Natural killer cell treated with Interleukin-12 subunit alpha and Interleukin-12 subunit beta and Interleukin-15 and Interleukin-18, amount 100 ng/mL, for 72 hours (primary cell): Measurements from ENCODE around the gene GRIK5. TPM values are rescaled to one million over a fixed set of nuclear protein-coding genes. Genes with fewer than 3 reads are reported as not detected.

ENCODE experiments used
- ATAC-seq, 2 donors: fragments of 150-1000 bp; cut with Tn5 transposase in 1 of 2; sonication (Bioruptor Pico), chemical (Tn5 transposase) in 1 of 2; 2 replicates each; pipeline ENCODE4 v1.10.0; 2021
- DNase-seq: peaks from one replicate; pipeline ENCODE4 v3.0.0; 2022; ENCODE audit warnings: low spot score
- H3K27ac Mint-ChIP-seq, 2 donors: 1 replicate in 1 of 2; 2 replicates in 1 of 2; pipeline ENCODE4 v1.8.0; 2022; ENCODE audit warnings: mixed read lengths in 2 of 2, mild to moderate bottlenecking in 1 of 2, moderate library complexity in 1 of 2
- H3K27me3 Mint-ChIP-seq, 2 donors: 1 replicate in 1 of 2; 2 replicates in 1 of 2; pipeline ENCODE4 v1.8.0; 2022; ENCODE audit warnings: mixed read lengths in 2 of 2
- H3K36me3 Mint-ChIP-seq: one replicate; pipeline ENCODE4 v1.8.0; 2022; ENCODE audit warnings: mixed read lengths
- H3K4me1 Mint-ChIP-seq, 2 donors: 1 replicate in 1 of 2; 2 replicates in 1 of 2; pipeline ENCODE4 v1.8.0; 2022; ENCODE audit warnings: low read depth in 2 of 2, mixed read lengths in 2 of 2, mild to moderate bottlenecking in 1 of 2
- H3K4me3 Mint-ChIP-seq: one replicate; pipeline ENCODE4 v1.8.0; 2022; ENCODE audit warnings: mixed read lengths
- H3K9me3 Mint-ChIP-seq: 2 replicates; pipeline ENCODE4 v1.8.0; 2022; ENCODE audit warnings: mixed read lengths
- total RNA-seq, 2 donors: library from RNA; stranded (reverse); gene quantifications; one replicate each; pipeline ENCODE4 v1.2.3, GENCODE V29; 2022

The GRIK5 gene
- total RNA-seq, 2 donors from 2014 or later: 0.21 to 1.0 TPM

DNA sequence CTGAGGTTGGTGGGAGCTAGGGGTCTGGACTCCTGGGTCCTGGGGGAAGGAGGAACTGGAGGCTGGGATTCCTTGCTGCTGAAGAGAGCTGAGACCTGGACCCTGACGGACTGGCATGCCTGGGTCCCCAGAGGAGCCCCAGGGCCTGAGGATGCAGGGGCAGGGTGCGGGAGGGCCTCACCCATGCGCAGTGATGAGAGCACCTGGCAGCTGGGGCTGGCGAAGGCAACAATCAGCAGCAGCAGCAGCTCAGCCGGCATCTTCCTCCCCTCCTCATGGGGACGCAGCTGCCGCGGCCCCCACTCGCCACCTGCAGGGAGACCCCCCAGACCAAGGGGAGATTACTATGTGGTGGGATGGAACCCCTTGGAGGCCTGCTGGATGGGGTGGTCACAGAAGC lies 4.5 kb downstream of the GRIK5 start:
- DNase-seq (no peak), ATAC-seq (no peak)
- H3K27ac Mint-ChIP-seq: no peak overlapping the region
- H3K9me3 Mint-ChIP-seq: no peaks in the 10 kb centered on the region
- H3K4me3 Mint-ChIP-seq: no peak overlapping the region
- H3K4me1 Mint-ChIP-seq: no peaks in the 10 kb centered on the region
- peaks cover 0 to 3% of the 10 kb centered on the region in 2 donors for H3K27me3 Mint-ChIP-seq
- H3K36me3 Mint-ChIP-seq: no peaks in the 10 kb centered on the region

DNA sequence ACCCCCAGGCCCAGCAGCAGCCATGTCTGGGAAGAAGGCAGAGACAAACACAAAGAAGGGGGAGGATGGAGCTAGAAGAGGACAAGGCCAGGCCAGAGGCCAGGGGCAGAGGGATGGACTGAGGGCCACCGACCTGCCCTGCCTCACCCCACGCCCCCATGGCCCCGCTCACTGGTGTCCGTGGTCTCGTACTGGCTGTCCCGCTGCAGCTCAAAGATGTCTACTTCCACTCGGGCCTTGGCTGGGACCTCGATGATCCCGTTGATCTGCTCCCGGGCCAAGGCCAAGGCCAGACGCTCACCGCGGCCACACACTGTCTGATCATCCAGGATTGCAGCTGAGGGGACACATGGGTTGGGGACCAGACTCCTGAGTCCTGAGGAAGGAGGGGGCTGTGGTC lies 5.0 kb downstream of the GRIK5 start:
- H3K27ac Mint-ChIP-seq: no peak overlapping the region
- H3K27me3 Mint-ChIP-seq: no peaks in the 10 kb centered on the region
- H3K36me3 Mint-ChIP-seq: no peaks in the 10 kb centered on the region
- ATAC-seq: no peak
- no peak for DNase-seq
- no peaks in the 10 kb centered on the region for H3K4me1 Mint-ChIP-seq
- H3K4me3 Mint-ChIP-seq: no peak overlapping the region
- H3K9me3 Mint-ChIP-seq: no peaks in the 10 kb centered on the region

- Mint-ChIP-seq H3K27me3 (no peaks in the 10 kb centered on the region), H3K27ac (no peak overlapping the region), H3K4me1 (no peaks in the 10 kb centered on the region), H3K4me3 (no peak overlapping the region), H3K36me3 (no peaks in the 10 kb centered on the region), H3K9me3 (no peaks in the 10 kb centered on the region)
- no peak for ATAC-seq
- no peak for DNase-seq
Measured at GRCh38 chr19:42064432-42064831, 5.6 kb downstream of the GRIK5 start.

DNA sequence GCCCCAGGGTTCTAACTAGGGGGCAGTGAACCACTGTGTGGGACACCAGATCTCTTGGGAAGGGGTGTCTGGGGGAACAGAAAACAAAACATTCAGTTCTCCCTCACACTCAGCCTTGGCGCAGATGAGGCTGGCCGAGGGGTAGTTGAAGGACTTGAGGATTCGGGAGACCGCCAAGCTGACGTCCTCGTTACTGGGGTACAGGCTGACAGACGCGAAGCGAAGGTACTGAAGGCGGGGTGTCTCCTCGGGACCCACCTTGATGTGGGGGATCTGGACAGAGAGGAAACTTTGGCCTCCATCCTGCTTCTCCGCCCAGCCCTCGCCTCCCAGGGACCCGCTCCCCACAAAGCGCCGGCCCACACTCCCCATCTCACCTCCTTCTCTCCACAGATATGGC lies 7.6 kb downstream of the GRIK5 start:
- no peaks in the 10 kb centered on the region for H3K4me1 Mint-ChIP-seq
- H3K36me3 Mint-ChIP-seq: no peaks in the 10 kb centered on the region
- ATAC-seq (no peak), DNase-seq (no peak)
- no peak overlapping the region for H3K4me3 Mint-ChIP-seq
- no peaks in the 10 kb centered on the region for H3K27me3 Mint-ChIP-seq
- no peaks in the 10 kb centered on the region for H3K9me3 Mint-ChIP-seq
- H3K27ac Mint-ChIP-seq: no peak overlapping the region

DNA sequence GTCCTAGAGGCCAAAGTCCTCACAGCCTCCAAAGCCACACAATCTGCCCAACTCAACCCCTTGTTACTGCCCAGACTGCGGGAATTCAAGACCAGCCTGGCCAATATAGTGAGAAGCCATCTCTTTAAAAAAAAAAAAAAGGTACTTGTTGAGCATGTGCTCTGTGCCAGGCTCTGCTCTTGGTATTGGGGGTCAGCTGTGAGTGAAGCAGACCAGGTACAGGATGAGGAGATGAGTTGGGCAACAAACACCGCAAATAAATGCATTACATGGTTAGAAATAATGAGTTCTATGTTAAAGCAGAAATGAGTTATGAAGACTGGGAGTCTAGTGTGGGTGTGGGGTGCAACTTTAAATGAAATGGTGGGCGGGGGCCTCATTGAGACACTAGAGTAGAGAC lies 9.9 kb downstream of the GRIK5 start:
- H3K36me3 Mint-ChIP-seq: no peaks in the 10 kb centered on the region
- H3K4me3 Mint-ChIP-seq: no peak overlapping the region
- H3K27ac Mint-ChIP-seq: no peak overlapping the region
- ATAC-seq (no peak), DNase-seq (no peak)
- H3K27me3 Mint-ChIP-seq: no peaks in the 10 kb centered on the region
- H3K4me1 Mint-ChIP-seq: no peaks in the 10 kb centered on the region
- H3K9me3 Mint-ChIP-seq: no peaks in the 10 kb centered on the region

GRCh38 chr19:42059196-42059595 lies 10.8 kb downstream of the GRIK5 start:
- DNase-seq (no peak), ATAC-seq (no peak)
- Mint-ChIP-seq H3K27me3 (no peaks in the 10 kb centered on the region), H3K9me3 (no peaks in the 10 kb centered on the region), H3K36me3 (no peaks in the 10 kb centered on the region), H3K4me3 (no peak overlapping the region), H3K4me1 (no peaks in the 10 kb centered on the region), H3K27ac (no peak overlapping the region)

DNA sequence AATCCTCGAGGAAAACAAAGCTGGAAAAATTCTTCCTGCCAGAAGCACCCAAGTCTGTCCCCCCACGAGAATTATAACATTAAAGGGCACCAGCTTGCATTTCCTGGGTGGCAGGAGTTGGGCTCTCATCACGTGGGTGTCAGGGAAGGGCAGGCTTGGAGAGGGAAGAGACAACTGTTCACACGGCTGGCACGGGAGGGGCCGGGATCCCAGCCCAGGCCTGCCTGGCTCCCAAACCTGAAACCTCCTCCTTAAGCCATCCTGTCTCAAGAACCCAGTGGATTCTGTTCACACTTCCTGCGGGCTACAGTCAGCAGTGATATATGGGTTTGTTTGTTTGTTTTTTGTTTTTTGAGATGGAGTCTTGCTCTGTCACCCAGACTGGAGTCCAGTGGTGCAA lies 12.2 kb downstream of the GRIK5 start:
- no peak for ATAC-seq
- no peaks in the 10 kb centered on the region for H3K36me3 Mint-ChIP-seq
- H3K27ac Mint-ChIP-seq: no peak overlapping the region
- no peaks in the 10 kb centered on the region for H3K27me3 Mint-ChIP-seq
- H3K4me3 Mint-ChIP-seq: no peak overlapping the region
- H3K9me3 Mint-ChIP-seq: no peaks in the 10 kb centered on the region
- H3K4me1 Mint-ChIP-seq: no peaks in the 10 kb centered on the region
- no peak for DNase-seq

DNA sequence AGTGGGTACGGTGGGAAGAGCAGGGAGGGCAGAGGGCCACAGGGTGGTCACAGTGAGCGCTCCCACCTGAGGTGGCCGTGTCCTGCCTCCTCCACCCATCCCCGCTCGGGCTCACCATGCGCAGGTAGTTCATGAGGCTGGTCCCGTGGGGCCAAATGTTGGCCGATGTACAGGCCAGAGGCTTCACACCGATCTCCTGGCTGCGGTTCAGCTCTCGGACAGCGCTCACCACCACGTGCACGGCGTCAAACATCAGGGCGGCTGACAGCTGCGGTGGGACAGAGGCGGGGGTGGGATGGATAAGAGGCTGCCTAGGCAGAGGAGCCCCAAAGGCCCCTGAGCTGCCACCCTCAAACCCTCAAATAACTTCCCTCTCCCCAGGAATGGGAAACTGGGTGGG lies 15.8 kb downstream of the GRIK5 start:
- H3K4me3 Mint-ChIP-seq: no peak overlapping the region
- DNase-seq (no peak), ATAC-seq (no peak)
- no peaks in the 10 kb centered on the region for H3K27me3 Mint-ChIP-seq
- H3K27ac Mint-ChIP-seq: no peak overlapping the region
- no peaks in the 10 kb centered on the region for H3K36me3 Mint-ChIP-seq
- H3K4me1 Mint-ChIP-seq: peaks cover 2 to 11% of the 10 kb centered on the region in 2 donors
- H3K9me3 Mint-ChIP-seq: no peaks in the 10 kb centered on the region

DNA sequence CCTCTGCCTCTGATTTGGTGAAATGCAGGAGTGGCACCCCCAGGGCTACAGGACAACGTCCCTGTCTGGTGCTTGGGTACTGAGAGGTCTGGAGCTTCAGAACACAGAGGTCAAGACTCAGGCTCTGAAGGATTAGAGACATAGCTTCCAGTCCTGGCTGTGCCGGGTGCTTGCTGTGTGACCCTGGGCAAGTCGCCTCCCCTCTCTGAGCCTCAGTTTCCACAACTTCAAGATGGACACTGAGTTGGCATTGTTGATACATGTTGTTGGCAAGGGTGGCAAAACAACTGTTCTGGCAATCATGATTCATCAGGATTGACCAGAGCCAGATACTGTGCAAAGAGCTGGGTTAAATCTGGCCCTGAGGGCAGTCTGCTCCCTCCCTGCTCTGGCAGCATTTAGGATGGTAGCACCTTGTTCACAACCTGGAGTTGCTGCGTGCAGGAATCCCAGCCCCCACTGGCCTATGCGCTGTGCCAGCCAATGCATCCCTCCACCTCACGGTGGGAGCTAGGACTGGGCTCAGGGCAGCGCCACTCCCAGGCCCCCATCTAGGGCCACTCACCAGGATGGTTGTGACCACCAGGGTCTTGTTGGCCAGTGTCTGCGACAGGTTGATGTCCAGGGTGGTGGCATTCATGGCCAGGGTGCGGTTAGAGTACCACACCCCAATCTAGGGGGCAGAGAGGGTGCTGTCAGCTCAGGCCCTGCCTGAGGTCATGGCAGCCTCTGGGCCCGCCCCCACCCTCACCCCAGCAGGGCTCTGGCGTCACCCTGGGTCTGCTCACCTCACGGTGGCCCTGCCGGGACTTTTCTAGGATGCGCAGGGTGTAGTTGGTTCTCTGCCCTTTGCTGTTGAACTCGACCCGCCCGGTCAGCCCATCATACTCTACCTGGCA lies 16.7 kb downstream of the GRIK5 start:
- DNase-seq (no peak), ATAC-seq (no peak)
- H3K9me3 Mint-ChIP-seq: no peaks in the 10 kb centered on the region
- H3K4me3 Mint-ChIP-seq: no peak overlapping the region
- H3K27ac Mint-ChIP-seq: no peak overlapping the region
- H3K27me3 Mint-ChIP-seq: no peaks in the 10 kb centered on the region
- peaks cover 3 to 15% of the 10 kb centered on the region in 2 donors for H3K4me1 Mint-ChIP-seq
- no peaks in the 10 kb centered on the region for H3K36me3 Mint-ChIP-seq

DNA sequence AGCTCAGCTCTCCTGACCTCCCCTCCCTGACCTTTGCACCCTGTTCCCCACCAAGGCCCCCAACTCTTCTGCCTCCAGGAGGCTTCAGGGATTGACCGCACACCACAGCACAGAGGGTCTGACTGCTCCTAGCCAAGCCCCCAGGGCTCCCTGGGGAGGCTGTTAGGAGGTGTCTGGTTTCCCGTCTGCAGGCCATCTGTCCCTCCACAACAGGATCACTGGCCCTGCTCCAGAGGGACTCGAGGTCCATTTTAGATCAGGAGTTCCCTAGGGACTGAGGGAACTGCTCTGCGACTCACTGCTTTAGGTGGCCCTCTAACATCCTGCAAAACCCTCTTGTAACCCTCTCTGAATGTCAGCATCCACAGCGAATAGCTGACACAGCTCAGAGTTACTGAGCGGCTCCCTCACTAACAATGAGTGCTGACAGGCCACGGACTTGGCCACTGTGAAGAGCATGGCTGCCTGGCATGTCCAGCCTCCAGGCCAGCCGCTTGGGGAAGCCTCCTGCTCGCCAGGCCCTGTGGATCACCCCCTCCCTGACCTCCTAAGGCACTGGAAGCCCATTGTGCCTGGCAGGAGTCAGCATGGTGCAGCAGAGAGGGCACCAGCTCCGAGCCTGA lies 17.7 kb downstream of the GRIK5 start:
- Mint-ChIP-seq H3K27ac (no peak overlapping the region), H3K9me3 (no peaks in the 10 kb centered on the region), H3K36me3 (no peaks in the 10 kb centered on the region), H3K4me1 (peaks cover 3 to 15% of the 10 kb centered on the region in 2 donors), H3K4me3 (no peak overlapping the region), H3K27me3 (peaks cover 0 to under 1% of the 10 kb centered on the region in 2 donors)
- no peak for ATAC-seq
- DNase-seq: no peak

- Mint-ChIP-seq H3K27ac (peak overlapping the region in 1 of 2 donors; percentile 52), H3K27me3 (peaks cover 0 to 2% of the 10 kb centered on the region in 2 donors), H3K4me3 (no peak overlapping the region), H3K9me3 (no peaks in the 10 kb centered on the region), H3K4me1 (peaks cover 3 to 15% of the 10 kb centered on the region in 2 donors), H3K36me3 (no peaks in the 10 kb centered on the region)
- ATAC-seq (peak in 1 of 2 donors; percentile 87), DNase-seq (no peak)
Measured at GRCh38 chr19:42051166-42052115, 18.6 kb downstream of the GRIK5 start.

DNA sequence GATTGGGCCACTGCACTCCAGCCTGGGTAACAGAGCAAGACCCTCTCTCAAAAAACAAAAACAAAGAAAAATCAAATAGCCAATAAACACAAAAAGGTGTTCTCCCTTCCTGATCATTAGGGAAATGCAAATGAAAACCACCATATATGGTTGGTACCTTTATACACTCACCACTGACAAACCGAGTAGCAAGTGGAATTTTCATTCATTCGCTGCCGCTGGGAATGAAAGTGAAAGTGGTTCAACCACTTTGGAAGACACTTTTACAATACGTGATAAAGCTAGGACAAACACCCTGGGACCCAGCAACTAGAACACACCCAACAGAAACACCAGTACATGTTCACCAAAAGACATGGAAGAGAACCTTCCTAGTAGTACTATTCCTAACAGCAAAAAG lies 21.0 kb downstream of the GRIK5 start:
- no peak overlapping the region for H3K4me3 Mint-ChIP-seq
- peaks cover 3 to 15% of the 10 kb centered on the region in 2 donors for H3K4me1 Mint-ChIP-seq
- no peaks in the 10 kb centered on the region for H3K36me3 Mint-ChIP-seq
- H3K27ac Mint-ChIP-seq: no peak overlapping the region
- no peaks in the 10 kb centered on the region for H3K9me3 Mint-ChIP-seq
- ATAC-seq (no peak), DNase-seq (no peak)
- H3K27me3 Mint-ChIP-seq: peaks cover 3 to 9% of the 10 kb centered on the region in 2 donors

DNA sequence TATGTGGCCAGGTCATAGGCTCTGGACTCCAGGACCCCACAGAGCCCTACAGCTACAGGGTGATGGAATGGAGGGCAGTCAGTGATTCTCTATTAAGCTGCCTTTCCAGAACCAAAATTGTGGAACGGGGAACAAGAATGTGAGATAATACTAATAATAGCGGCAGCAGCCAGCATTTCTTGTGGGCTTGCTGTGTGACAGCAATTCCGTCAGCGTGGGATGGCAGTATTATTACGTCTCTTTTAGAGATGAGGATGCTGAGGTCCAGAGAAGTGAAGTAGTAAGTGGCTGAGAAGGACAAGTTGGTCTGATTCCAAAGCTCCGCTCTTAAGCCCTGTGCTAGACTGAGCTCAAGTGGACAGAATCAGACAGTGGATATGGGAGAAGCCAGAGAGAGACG lies 24.4 kb downstream of the GRIK5 start:
- Mint-ChIP-seq H3K4me1 (peaks cover 3 to 6% of the 10 kb centered on the region in 2 donors), H3K9me3 (no peaks in the 10 kb centered on the region), H3K27ac (no peak overlapping the region), H3K4me3 (no peak overlapping the region), H3K27me3 (peaks cover 4 to 10% of the 10 kb centered on the region in 2 donors), H3K36me3 (no peaks in the 10 kb centered on the region)
- DNase-seq (no peak), ATAC-seq (no peak)
